HG03045 (cell line): Measurements from ENCODE around the gene OR13H1.
"Not testable (repeated sequence)": the region's sequence is repeated elsewhere in the genome, so short reads cannot be mapped to it uniquely, and the experiment has no call there.

Experiments used
- ATAC-seq: cut with Tn5 transposase; IDR thresholded peaks from one replicate; pipeline ENCODE4 v1.9.1; 2021; ENCODE audit warnings: mild to moderate bottlenecking, moderate library complexity; ENCODE audit not compliant: unreplicated experiment

OR13H1 gene

GRCh38 chrX:131543774-131544173 is at the start of gene OR13H1:
Gene OR13H1, plus strand, starts transcription at chrX:131544074. Its CDS starts 0 bp downstream, at chrX:131544074.
- ATAC-seq, result no peak

GRCh38 chrX:131501556-131501955 is 42.3 kb upstream of the OR13H1 start:
- ATAC-seq, result not testable (repeated sequence)

DNA sequence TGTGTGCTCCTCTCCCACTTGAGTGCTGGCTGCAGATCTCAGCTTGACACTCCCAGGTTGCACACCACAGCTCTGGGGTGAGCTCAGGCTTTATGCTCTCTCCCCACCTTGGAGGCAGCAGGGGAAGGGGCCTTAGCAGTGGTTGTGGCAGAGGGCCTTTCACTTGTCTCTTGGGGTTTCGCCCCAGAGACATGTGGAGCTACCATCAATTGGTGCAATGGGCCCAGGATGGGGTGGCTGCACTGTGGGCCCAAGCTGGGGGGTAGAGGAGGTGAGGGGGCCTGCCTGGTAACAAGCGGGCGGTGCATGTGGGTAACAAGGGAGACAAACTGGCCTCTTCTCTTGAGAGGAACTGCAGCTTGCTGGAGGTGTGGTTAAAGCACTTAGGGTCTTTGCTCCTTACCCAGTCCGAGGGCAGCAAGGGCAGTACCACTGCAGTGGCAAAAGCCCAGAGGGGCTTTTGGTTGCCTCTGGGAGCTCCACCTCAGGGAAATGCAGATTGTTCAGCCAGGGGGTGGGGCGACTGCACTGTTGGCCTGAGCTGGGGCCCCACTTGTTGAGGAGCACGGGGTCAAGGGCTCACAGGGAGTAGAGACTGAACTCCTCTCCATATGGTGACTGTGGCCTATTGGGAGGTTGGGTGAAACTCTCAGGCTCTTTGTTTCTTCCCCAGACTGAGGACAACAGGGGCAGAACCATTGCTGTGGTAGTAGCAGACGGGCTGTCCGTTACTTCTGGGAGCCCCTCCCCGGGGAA is 30.5 kb upstream of the OR13H1 start:
- no peak for ATAC-seq

DNA sequence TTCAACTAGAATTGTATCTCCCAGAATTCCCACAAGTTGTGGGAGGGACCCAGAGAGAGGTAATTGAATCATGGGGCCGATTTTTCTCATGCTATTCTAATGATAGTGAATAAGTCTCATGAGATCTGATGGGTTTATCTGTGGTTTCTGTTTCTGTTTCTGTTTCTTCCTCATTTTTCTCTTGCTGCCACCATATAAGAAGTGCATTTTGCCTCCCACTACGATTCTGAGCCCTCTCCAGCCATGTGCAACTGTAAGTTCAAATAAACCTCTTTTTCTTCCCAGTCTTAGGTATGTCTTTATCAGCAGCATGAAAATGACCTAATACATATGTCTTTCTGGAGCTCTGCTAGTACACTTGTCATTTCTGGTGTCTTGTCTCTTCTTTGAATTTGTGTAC is 22.1 kb upstream of the OR13H1 start:
- no peak for ATAC-seq

DNA sequence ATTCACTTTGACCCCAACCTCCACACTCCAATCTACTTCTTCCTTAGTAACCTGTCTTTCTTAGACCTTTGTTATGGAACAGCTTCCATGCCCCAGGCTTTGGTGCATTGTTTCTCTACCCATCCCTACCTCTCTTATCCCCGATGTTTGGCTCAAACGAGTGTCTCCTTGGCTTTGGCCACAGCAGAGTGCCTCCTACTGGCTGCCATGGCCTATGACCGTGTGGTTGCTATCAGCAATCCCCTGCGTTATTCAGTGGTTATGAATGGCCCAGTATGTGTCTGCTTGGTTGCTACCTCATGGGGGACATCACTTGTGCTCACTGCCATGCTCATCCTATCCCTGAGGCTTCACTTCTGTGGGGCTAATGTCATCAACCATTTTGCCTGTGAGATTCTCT is 344 bp downstream of the OR13H1 start:
- no peak for ATAC-seq

GRCh38 chrX:131549011-131549410 is 5.1 kb downstream of the OR13H1 start:
- no peak for ATAC-seq

DNA sequence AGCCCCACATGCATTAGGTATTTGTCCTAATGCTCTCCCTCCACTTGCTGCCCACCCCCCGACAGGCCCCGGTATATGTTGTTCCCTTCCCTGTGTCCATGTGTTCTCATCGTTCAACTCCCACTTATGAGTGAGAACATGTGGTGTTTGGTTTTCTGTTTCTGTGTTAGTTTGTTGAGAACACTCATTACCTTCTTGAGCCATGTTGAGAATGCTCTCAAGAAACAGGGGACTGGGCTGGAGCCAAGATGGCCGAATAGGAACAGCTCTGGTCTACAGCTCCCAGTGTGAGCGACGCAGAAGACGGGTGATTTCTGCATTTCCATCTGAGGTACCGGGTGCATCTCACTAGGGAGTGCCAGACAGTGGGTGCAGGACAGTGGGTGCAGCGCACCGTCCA is 8.6 kb downstream of the OR13H1 start:
- not testable (repeated sequence) for ATAC-seq

DNA sequence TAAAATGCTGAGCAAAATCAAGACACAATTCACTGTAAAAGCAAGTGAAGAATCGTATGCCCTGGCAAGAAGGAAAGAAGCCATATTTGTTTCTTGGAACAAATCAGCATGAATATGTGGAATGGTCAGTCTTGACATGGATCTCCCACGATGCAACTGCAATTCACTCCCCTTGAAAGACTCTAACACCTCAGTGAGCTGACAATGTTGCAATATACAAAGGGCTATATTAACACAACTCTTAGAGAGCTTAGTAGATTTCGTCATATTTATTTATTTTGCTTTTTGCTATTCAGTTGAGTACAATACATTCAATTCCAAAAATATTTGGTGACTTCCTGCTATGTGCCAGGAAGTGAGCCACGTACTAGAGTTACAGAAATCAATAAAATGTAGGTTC is 14.7 kb downstream of the OR13H1 start:
- no peak for ATAC-seq

GRCh38 chrX:131564553-131565229 is 20.8 kb downstream of the OR13H1 start:
- no peak for ATAC-seq

GRCh38 chrX:131565909-131566308 is 22.0 kb downstream of the OR13H1 start:
- ATAC-seq, result no peak

DNA sequence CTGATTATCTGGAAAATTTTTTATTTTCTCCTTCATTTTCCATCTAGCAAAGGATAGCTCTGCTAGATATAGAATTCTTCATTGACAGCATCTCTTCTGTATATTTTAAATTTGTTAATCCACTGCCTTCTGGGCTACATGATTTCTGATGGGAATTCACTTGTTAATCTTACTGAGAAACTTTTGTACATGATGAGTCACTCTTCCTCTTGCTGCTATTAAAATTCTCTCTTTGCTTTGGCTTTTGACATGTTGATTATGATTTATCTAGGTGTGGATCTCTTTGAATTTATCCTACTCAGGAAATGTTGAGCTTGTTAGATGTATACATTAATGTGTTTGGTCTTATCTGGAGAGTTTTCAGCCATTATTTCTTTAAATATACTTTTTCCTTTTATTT is 27.5 kb downstream of the OR13H1 start:
- ATAC-seq, result no peak

DNA sequence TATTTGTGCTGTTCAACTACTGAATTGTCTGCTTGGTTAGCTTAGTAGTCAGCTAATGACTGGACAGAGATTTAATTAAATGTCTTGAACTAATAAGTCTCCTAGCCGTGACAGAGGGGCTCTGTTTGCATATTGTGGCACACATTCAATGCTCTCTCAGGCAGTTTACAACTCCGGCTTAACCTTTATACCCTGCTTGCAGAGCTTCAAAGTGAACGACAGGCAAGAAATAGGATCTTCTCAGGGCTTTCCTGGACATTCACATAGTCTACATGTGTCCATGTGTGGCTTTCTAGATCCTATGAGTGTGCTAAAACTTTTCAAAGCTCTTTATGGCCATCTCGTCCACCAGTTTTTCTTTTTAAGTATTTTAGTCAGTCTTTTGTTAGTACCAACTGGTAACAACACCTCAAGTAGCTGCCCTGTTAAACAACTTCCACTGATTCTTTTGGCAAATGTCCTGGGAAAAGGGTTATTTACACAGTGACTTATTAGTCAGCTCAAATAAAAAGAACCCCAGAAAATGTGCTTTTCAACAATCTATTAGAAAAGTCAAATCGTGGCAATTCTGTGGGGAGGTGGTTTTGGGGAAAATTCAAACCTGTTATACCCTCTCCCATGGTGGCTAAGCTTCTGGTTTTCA is 28.6 kb downstream of the OR13H1 start:
- ATAC-seq, result no peak

DNA sequence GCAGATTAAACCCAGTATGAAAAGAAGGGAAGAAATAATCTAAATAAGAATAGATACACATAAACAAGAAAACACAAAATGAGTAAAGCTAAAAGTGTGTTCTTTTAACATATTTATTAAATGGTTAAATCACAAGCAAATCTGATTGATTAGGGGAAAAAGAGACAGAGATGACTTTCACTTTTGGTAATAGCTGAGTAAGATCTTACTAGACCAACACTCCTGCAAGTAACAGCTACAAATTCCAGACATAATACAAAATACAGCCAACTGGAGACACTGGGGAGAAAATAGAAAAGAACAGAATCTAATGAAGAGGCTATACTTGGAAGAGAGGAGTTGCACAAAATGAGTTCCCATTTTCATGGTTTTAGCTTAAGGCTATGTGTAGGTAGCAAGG is 33.5 kb downstream of the OR13H1 start:
- ATAC-seq, result no peak

DNA sequence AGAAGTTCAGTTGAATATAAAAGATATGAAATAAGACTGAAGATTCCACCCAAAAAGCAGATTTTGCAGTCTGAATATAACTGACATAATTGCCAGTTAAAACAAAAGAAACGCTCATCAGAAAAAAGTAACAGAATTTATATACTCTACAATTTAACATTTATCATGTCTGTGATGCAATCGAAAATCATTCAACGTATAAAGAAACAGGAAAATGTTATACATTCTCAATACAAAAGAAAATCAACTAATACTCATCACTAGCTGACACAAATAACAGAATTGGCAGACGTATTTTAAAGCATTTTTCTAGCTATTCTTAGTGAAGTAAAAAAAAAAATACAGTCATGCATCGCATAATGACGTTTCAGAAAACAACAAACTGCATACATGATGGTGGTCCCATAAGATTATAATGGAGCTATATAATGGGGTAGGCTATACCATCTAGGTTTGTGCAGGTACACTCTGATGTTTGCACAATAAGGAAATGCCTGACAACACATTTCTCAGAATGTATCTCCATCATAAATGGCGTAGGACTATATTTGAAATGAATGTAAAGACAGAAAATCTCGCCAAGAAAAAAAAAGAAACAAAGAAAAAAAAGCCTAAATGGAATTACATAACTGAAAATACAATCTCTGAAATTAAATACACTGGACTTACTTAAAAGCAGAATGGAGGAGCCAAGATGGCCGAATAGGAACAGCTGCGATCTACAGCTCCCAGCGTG is 34.3 kb downstream of the OR13H1 start:
- ATAC-seq, result no peak

DNA sequence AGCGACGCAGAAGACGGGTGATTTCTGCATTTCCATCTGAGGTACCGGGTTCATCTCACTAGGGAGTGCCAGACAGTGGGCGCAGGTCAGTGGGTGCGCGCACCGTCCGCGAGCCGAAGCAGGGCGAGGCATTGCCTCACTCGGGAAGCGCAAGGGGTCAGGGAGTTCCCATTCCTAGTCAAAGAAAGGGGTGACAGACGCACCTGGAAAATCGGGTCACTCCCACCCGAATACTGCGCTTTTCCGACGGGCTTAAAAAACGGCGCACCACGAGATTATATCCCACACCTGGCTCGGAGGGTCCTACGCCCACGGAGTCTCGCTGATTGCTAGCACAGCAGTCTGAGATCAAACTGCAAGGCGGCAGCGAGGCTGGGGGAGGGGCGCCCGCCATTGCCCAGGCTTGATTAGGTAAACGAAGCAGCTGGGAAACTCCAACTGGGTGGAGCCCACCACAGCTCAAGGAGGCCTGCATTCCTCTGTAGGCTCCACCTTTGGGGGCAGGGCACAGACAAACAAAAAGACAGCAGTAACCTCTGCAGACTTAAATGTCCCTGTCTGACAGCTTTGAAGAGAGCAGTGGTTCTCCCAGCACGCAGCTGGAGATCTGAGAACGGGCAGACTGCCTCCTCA is 35.0 kb downstream of the OR13H1 start:
- not testable (repeated sequence) for ATAC-seq

DNA sequence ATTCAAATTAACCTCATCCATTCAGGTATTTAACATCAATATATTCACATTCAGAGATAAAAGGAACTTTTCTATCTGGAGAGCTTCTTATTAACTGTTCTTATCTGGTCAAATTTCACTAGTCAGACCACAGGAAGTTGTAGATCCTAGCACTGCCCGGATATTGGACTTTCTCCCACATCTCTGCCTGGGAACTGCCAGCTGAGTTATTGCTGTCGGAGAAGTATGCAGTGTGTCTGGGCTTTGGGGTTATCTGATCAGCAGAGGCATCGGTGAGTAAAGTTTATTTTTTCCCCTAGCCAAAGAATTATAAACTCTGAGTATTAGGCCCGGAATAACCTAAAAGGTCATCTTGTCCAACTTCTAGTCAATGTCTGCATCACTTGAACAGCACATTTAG is 45.1 kb downstream of the OR13H1 start:
- no peak for ATAC-seq
